Measurements from ENCODE around the gene CFAP53.

- TF ChIP-seq MYNN (CRISPR knock-in tag; IDR thresholded peaks at IDR 0.05; ENCODE audit: low read depth) (no peak), CREM (IDR thresholded peaks at IDR 0.05) (no peak), CREM (CRISPR knock-in tag; IDR thresholded peaks at IDR 0.05) (no peak), GFI1 (CRISPR knock-in tag; IDR thresholded peaks at IDR 0.05; ENCODE audit: borderline replicate concordance) (no peak), HIVEP1 (CRISPR knock-in tag; IDR thresholded peaks at IDR 0.05) (no peak)
These were observed 58.6 kb downstream of the CFAP53 start for GRCh38 chr18:50207722-50208121.
